HG03342 (cell line): ENCODE data around the gene WDR20.
"Not testable (repeated sequence)": the region's sequence is repeated elsewhere in the genome, so short reads cannot be mapped to it uniquely, and the experiment has no call there.

Experiments
- ATAC-seq: cut with Tn5 transposase; IDR thresholded peaks from one replicate; pipeline ENCODE4 v1.9.1; 2021; ENCODE audit warnings: mild to moderate bottlenecking, moderate library complexity; ENCODE audit not compliant: unreplicated experiment

The WDR20 gene

DNA sequence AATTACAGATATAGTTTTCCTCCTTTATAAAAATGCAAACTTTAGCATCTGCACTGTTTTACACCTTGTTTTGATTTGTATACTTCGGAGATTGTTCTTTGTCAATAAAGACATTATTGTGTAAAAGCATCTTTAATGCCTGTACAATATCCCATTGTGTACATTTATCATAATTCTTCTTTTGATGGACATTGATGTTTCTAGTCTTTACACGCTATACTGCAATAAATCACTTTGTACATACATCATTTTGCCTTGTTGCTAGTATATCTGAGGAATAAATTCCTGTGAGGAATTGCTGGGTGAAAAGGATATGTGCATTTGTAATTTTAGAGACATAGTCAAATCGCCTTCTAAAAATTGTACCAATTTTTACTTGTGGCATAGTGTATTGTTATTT lies 30.4 kb downstream of the WDR20 start:
- ATAC-seq: no peak

DNA sequence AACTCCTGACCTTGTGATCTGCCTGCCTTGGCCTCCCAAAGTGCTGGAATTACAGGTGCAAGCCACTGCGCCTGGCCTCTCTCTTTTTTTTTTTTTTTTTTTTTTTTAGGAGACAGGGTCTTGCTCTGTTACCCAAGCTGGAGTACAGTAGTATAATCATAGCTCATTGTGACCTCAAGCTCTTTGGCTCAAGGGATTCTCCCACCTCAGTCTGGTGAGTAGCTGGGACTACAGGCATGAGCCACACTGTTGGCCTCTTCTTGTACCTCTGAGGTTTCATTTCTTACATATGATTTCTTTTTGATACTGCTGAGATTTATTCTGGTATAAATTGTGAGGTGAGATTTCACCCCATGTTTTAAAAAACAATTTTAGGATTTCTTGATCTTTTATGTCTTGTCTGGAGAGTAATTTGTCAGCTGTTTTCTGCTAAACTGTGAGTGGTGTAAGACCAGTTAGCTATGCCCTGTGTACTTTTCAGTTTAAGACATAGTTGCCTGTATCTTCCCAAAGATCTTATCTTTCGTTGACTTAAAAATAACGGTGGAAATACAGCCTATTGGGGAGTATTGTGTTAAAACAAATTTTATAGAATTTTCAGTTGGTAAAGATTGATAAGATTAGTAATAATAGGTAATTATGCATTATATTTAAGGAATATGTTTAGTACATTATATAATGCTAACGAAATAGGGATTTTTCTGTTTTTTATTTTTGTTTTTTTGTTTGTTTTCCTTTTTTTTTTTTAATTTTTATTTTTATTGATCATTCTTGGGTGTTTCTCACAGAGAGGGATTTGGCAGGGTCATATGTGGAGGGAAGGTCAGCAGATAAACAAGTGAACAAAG lies 31.7 kb downstream of the WDR20 start:
- no peak for ATAC-seq

DNA sequence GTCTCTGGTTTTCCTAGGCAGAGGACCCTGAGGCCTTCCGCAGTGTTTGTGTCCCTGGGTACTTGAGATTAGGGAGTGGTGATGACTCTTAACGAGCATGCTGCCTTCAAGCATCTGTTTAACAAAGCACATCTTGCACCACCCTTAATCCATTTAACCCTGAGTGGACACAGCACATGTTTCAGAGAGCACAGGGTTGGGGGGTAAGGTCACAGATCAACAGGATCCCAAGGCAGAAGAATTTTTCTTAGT lies 32.2 kb downstream of the WDR20 start:
- ATAC-seq: not testable (repeated sequence)

DNA sequence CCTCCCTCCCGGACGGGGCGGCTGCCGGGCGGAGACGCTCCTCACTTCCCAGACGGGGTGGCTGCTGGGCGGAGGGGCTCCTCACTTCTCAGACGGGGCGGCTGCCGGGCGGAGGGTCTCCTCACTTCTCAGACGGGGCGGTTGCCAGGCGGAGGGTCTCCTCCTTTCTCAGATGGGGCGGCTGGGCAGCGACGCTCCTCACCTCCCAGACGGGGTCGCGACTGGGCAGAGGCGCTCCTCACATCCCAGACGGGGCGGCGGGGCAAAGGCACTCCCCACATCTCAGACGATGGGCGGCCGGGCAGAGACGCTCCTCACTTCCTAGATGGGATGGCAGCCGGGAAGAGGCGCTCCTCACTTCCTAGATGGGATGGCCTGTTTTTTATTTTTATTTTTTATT lies 33.0 kb downstream of the WDR20 start:
- not testable (repeated sequence) for ATAC-seq

DNA sequence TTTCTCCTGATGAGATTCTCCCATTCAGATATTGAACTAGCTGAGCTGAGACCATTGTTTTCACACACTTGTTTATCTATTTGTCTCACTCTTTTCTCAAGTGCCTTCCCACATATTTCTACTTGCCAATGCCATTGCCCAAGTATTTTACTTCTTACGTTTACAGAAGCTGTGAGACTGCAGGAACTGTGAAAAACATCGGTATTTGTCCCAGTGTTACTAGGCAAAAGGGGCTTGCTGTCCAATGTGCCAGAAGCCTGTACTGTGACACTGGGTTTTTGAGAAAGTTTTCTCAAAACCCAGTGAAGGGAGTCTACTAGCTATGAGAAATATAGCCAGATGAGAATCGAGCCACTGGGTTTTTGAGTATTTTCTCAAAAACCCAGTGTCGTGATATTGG lies 37.5 kb downstream of the WDR20 start:
- ATAC-seq: no peak

DNA sequence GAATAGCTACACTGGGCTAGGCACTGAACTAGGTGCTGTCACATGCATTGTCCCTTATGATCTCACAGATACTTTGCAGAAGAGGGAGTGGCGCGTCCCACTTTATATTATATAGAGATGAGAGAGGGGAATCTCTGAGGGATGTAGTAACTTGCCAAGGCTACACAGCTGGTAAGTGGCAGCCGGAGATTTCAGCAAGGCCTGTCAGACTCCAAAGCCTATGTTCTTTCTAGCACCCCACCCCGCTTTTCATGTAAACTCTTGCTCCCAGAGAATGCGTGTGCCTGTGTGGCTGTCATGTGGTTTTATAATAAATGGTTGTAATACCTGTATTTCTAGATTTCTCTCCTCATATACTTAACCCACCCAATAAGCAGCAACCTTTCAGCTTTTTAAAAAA lies 39.1 kb downstream of the WDR20 start:
- ATAC-seq: no peak

DNA sequence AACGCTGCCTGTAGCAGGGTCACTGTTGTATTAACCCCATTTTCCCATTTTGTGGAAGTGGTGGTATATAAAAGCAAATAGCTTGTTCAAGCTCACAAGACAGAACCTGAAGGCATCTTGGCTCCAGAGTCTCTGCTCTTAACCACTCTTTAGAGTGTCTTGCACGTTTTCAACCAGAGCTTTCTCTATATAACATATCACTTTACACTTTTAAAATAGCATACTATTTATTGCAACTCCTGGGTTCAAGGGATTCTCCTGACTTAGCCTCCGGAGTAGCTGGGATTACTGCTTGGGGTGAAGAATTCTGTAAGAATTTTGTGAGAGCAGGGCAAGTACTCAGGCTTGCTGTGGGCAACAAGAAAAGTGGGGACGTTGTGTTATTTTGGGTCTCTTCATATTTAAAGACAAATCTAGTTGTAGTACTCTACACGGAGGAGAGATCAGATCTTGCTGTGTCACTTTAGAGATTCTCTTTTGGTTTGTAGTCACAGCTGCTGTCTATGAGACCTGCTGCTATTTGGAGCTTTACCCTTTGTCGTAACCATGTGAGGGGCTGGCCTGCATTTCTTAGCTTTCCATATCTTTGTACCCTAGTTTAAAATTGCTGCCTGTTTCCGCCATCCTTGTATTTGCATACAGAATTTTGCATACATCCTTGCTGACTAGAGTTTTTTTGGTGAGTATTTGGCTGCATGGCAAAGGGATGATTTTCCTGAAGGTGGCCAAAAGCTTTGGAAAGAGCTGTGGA lies 40.7 kb downstream of the WDR20 start:
- ATAC-seq: no peak

DNA sequence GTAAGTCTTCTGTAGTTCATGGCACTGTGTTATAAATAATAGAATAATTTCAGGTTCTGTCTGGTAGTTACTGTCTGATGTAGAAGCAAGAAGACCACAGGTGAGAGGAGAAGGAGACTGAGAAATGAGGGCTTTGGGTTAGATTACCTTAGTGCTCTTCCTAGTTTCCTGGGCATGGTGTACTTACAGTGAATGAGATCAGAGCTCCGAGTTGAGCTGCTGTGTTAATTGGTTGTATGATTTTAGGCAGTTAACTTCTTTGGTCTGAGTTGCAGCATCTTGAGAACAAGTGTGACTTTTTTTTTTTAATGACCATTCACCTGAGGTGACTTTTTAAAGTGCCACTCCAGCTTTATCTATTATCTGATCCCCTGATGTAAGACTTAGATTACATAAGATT lies 41.5 kb downstream of the WDR20 start:
- ATAC-seq: no peak

DNA sequence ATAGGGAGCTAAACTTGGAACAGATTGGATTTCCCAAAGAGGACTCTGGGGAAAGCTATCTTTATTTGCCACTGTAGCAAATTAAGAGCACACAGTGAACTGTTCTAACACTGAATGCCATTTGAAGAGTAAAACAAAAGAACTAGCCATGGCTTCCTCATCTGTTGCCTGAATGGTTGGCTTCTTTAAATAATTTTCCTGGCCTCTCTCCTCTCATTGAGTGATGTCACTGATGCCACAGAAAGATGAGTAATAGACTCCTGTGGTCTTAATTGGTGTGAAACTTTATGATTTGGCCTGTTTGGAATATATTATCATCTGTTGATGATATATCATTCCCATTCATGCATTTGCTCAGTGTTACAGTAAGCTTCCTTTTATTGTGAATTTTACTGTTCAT lies 42.5 kb downstream of the WDR20 start:
- no peak for ATAC-seq

DNA sequence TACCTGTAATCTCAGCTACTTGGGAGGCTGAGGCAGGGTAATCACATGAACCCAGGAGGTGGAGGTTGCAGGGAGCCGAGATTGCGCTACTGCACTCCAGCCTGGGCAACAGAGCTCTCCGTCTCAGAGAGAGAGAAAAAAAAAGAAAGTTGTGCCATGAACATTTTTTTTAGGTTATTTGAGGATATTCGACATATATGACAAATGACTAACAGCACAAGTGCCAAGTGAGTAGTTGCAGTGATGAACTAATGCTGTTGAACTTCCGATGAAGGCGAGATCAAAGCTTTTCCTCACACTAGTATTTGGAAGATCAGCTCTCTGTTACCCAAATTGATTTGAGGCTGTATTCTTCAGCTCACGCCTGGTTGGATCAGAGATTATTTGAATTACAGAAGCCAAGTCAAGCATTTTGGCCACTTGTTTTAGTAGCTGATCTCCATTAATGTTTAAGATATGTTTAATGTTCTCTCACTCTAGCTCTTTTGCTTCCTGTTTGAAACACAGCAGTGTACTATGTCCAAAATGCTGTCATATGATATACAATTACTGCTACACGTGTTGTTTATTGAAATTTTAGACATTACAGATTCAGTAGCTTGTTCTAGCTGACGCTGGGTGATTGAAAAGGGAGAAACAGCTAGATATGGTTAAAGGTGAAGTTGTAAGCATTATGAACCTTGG lies 43.4 kb downstream of the WDR20 start:
- no peak for ATAC-seq

DNA sequence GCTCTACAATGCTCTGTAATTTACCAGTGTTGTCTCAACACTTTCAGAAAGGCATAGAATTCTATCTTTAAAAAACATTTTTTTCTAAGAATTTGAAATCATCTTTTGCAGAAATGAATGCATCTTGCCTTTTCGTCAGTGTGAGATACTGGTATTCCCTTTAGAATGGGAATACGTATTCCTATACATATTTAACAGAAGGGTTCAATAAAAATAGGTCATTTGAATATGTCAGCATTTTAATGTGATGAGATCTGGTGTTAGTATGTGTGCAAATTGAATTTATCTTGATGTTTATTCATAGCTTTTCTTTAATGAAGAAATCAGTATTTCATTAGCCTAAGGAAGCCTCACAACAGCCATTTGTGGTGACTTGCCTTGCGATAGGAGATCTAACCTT lies 44.2 kb downstream of the WDR20 start:
- no peak for ATAC-seq

DNA sequence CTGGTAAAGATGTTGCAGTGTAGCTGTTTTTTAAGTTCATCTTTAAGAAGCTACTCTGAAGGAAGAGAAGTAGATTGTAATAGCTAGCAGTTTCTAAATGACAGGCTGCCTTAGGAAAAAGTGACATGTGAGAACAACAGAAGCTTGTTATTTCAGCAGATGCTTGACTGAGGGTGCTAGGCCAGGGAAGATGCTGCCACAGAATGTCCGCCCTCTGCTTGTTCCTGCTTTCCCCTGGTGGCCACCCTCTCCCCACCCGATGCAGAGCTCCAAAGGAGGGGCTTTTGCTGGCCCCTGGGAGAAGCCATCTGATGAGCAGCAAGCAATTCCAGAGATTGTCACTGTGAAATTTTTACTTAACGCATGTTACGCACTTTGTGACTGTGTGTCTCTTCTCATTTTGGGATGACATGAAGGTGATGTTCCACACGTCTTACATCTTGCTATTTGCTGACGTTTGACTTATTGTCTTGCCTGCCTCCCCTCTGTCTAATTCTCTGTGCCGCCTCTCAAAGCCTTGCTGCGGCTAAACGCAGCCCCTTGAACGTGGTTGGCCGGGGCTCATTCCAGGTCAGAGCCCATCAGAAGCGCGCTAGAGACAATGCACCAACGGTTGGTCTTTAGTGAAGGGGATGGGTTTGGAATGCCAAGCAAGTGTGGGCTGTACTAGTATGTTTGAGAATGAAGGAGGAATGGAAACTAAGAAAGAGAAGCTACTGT lies 44.8 kb downstream of the WDR20 start:
- no peak for ATAC-seq

DNA sequence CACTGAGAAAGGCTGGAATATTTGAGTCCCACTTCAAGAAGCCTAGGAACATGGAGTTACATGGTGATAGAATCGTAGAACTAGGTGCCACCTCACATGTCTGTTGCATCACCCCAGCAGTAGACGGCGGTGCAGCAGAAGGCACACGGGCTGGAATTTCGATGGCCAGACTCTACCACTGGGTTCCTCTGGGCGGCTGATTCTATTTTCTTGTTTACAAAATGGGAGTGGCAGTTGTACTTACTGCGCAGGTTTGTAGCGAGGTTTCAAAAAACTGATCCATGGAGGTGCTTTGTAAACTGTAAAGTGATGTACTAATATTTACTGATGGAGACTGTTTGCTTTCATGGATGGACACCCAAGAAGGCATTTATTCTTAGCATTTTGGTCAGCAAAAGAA lies 45.7 kb downstream of the WDR20 start:
- ATAC-seq: no peak

DNA sequence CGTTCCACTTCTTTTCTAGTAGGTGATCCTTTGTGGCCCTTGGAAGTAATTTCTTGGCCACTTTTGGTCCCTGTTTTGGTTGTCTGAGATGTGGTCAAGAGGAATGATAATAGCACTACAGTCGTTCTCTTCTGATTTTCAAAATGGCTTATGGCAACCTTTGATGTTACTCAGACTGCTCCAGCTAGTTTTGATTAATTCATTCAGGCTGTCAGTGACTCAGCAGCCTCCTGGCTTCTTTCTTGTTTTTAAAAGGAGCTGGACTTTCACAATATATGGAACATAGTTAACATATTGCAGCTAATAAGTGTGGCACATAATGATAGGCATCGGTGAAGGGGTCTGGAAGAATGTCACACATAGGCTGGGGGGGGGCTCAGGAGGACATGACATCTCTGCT lies 47.3 kb downstream of the WDR20 start:
- ATAC-seq: no peak

DNA sequence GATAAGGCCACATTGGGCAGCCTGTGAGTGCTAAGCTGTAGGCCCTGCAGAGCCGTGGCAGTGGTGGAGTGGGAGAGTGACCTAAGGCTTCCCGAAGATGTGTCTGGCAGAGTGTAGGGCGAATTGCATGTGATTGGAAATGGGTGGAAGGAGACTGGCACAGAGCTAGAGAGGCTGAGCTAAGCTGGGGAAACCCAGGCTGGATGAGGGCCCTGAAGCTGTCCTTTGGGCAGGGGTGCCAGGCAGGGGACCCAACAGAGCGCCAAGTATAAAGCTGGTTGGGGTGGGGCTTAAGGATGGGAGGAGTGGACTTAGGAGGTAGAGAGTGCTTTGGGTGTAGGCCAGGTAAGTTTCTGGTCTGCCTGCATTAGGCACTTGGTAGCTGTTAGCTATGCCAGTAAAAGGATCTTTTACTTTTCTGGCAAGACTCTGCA lies 47.9 kb downstream of the WDR20 start:
- ATAC-seq: no peak

DNA sequence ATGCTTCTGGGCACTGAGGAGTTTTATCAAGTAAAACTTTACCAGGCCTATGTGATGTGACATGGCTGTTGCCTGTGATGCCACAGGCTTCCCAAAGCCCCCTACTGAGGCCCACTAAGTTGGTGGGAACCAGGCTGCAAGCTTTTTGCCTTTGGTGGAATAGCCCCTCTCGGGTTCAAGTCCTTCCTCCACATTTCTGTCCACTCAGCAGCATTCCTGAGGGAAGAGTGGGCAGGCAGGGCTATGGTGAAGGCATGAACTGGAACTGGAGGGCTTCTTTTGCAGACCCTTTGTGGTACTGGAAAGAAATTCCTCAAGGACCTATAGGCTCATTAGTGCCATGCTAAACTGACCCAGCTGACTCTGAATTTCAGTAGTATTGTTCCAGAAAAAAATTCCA lies 48.5 kb downstream of the WDR20 start:
- no peak for ATAC-seq

DNA sequence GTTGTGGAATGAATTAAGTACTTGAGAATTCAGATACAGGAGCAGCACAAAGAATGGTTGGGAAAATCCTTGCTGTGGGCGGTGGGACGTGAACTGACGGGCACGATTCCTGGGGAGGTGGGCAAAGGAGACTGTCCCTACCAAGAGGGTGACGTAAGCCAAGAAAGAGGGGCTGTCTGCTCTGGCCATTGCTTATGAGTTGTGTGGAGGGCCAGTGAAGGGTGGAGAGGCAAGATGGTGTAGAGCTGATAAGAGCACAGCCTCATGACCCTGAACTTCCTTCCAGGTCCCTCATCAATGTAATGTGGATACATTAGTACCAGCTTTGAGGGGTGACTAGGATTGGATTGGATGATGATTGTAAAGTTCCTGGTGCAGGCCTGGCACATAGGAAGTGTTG lies 50.2 kb downstream of the WDR20 start:
- no peak for ATAC-seq

DNA sequence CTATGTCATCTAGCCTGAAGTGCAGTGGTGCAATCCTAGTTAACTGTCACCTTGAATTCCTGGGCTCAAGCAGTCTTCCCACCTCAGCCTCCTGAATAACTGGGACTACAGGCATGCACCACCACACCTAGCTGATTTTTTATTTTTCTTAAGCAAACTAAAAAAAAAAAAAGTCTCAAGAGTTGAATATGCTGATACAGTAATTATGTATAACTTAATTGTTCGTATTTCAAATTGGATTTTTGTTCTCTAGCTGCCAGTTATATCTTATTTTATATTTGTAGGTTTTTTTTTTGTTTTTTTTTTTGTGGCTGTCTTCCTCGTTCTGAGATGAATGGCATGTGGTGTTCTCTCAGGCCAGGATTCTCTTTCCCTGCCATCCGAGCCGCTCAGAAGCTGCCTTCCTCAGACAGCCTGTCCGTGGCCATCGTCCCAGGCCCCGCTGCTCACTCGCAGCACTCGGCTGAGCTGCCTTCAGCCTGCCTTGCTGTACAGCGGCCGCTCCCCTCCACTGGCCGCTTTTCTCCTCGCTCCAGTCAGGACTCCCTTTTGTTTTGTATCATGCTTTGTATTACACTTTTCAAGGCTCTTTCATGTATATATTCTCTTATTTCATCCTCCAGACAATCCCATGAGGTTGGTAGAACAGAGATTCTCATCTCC lies 53.3 kb downstream of the WDR20 start:
- no peak for ATAC-seq

DNA sequence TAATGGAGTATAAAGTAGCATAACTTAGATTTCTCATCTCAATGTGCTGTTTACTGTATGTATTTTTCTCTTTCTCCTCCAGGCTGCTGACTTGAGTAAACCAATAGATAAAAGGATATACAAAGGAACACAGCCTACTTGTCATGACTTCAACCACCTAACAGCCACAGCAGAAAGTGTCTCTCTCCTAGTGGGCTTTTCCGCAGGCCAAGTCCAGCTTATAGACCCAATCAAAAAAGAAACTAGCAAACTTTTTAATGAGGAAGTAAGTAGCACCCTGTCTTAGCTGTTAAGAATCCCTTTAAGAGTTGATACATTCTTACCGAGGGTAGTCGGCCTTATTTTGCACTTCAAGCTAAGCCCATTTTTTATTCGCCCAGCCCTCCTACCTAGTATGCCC lies 55.2 kb downstream of the WDR20 start:
- ATAC-seq: no peak

DNA sequence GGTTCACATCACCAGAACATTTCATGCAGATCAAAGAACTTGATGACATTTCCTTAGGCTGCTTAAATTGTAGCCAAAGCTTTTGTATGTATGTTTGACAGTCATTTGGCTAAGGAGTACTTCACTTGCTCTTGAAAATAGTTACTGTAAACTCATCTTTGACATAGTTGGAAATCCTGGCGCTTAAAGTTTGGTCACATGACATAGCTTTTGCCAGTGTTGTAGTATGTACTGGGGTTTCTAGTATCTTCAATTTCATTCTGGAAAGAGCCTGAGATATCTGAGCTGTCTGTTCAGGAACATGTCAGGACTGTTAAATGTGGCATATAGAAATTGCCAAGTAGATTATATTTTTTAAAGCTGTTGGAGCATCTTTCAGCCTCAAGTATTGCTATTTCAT lies 55.7 kb downstream of the WDR20 start:
- no peak for ATAC-seq
